NK-92 (cell line): Measurements from ENCODE around the gene PRKACA.
"Not testable (repeated sequence)": the region's sequence is repeated elsewhere in the genome, so short reads cannot be mapped to it uniquely, and the experiment has no call there.

Experiments used
- DNase-seq: peaks from one replicate; lab custom pipeline; 2025; ENCODE audit not compliant: unreplicated experiment; lab: John Stamatoyannopoulos, UW

PRKACA gene

DNA sequence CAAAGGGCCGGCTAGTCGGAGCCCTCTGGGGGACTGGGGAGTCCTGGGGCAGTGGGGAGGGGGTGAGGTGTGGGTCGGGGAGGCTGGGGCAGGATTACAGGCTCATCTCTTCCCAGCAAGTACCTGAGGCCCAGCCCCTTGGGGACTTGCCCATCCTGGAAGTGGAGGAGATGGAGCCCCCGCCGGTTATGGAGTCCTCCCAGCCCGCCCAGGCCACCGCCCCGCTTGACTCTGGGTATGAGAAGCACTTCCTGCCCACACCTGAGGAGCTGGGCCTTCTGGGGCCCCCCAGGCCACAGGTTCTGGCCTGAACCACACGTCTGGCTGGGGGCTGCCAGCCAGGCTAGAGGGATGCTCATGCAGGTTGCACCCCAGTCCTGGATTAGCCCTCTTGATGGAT is 65.6 kb downstream of the PRKACA start:
- DNase-seq = no peak

DNA sequence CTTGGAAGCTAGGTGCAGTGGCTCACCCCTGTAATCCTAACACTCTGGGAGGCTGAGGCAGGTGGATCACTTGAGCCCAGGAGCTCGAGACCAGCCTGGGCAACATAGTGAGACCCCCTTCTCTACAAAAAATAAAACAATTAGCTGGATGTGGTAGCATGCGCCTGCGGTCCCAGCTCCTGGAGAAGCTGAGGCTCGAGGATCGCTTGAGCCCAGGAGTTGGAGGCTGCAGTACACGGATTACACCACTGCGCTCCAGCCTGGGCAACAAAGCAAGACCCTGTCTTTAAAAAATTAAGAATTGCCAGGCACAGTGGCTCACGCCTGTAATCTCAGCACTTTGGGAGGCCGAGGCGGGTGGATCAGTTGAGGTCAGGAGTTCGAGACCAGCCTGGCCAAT is 66.6 kb downstream of the PRKACA start:
- DNase-seq = not testable (repeated sequence)

DNA sequence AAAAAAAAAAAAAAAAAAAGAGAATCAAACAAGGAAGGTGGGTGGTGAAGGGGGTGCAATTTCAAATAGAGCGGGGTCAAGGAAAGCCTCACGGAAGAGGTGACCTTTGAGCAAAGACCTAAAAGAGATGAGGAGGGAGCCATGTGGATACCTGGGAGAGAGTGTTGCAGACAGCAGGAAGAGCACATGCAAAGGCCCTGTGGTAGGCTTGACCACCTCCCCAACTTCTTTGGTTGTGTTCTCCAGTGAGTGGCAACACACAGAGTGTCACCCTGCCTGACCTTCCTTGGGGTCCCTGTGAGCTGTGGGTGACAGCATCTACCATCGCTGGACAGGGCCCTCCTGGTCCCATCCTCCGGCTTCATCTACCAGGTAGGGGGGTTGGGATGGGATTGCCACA is 67.0 kb downstream of the PRKACA start:
- DNase-seq = no peak

DNA sequence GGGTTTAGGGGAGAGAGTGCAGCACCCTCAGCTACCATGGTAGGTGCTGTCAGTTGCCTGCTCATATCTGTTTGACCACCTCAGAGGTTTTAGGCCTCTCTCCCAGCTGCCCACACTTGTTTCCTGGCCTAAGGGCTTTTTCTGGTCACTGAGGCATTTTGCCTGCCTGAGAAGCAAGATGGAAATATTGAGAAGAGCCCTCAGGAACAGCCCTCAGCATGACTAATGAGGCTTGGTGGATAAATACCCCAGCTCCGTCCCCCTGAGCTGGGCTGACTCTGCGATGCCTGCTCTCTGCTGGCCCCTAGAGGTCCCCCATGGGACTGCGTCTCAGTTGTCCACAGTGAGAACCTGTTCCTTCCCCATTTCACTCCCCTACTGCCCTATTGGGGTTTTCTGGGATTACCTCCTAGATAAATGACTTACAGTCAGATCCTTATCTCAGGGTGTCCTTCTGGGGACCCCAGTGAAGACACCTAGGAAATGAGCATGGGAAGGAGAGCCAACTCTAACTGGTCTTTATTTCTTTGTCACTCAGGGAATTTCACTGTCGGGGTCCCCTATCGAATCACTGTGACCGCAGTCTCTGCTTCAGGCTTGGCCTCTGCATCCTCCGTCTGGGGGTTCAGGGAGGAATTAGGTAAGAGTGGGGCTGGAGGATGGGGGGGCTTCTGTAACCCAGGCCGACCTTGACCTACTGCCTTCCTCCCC is 69.0 kb downstream of the PRKACA start:
- DNase-seq = no peak

DNA sequence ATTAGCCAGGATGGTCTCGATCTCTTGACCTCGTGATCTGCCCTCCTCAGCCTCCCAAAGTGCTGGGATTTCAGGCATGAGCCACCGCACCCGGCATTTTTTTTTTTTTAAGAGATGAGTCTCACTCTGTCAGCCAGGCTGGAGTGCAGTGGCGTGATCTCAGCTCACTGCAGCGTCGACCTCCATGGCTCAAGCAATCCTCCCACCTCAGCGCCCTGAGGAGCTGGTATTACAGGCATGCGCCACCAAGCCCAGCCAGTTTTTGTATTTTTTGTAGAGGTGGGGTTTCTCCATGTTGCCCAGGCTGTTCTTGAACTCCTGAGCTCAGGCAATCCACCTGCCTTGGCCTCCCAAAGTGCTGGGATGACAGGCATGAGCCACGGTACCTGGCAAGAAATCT is 69.7 kb downstream of the PRKACA start:
- not testable (repeated sequence) for DNase-seq

DNA sequence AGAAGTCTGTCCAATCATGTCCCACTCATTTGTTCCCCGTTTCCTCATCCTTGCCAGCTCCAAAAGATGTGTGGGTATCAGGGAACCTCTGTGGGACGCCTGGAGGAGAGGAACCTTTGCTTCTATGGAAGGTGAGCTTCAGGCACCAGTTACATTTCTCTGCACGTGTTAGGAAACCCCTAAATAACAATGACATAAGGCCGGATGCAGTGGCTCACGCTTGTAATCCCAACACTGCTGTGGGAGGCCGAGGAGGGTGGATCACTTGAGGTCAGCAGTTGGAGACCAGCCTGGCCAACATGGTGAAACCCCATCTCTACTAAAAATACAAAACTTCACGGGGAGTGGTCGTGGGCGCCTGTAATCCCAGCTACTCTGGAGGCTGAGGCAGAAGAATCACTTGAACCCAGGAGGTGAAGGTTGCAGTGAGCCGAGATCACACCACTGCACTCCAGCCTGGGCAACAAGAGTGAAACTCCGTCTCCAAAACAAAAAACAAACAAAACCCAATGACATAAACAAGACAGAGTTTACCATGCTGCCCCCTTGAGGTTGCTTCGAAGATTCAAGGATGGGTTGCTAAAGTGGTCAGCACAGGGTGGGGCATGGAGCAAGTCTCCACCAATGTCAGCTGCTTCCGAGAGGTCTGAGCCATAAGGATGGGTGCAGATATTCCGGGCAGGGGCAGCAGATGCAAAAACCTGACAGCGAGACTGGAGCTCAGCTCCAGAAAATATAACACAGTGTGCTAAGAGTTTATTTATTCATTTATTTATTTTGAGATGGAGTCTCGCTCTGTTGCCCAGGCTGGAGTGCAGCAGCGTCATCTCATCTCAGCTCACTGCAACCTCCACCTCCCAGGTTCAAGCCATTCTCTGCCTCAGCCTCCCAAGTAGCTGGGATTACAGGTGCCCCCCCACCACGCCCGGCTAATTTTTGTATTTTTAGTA is 74.6 kb downstream of the PRKACA start:
- DNase-seq = not testable (repeated sequence)
